Trophoblast cell (in vitro differentiated cells and primary cell): Measurements from ENCODE around the gene PKP4.

ENCODE experiments used
- DNase-seq, 2 donors: peaks; one replicate each; pipeline ENCODE4 v3.0.0-alpha.2; 2016
- H2AFZ ChIP-seq: 2 replicates; pipeline ENCODE4 v1.6.1; 2013; ENCODE audit warnings: low read length, moderate library complexity, mild to moderate bottlenecking; ENCODE audit not compliant: insufficient read depth, poor library complexity
- H2AK5ac ChIP-seq: 2 replicates; pipeline ENCODE4 v1.6.1; 2013; ENCODE audit warnings: mild to moderate bottlenecking, low read length
- H2BK120ac ChIP-seq: 2 replicates; pipeline ENCODE4 v1.6.1; 2013; ENCODE audit warnings: low read length, mild to moderate bottlenecking, moderate library complexity; ENCODE audit not compliant: insufficient read depth, poor library complexity
- H2BK12ac ChIP-seq: 2 replicates; pipeline ENCODE4 v1.6.1; 2013; ENCODE audit warnings: mild to moderate bottlenecking, low read length, moderate library complexity
- H2BK5ac ChIP-seq: 2 replicates; pipeline ENCODE4 v1.6.1; 2013; ENCODE audit warnings: low read length, low read depth, moderate library complexity, mild to moderate bottlenecking; ENCODE audit not compliant: poor library complexity
- H3K14ac ChIP-seq: 2 replicates; pipeline ENCODE4 v1.6.1; 2013; ENCODE audit warnings: mild to moderate bottlenecking, low read length
- H3K18ac ChIP-seq: 2 replicates; pipeline ENCODE4 v1.6.1; 2013; ENCODE audit warnings: mild to moderate bottlenecking, low read length
- H3K23ac ChIP-seq: 2 replicates; pipeline ENCODE4 v1.6.1; 2013; ENCODE audit warnings: low read length
- H3K27ac ChIP-seq: 2 replicates; pipeline ENCODE4 v1.5.1; 2013; ENCODE audit warnings: low read depth, mild to moderate bottlenecking, inconsistent platforms, low read length, moderate library complexity
- H3K27me3 ChIP-seq: 2 replicates; pipeline ENCODE4 v1.6.1; 2013; ENCODE audit warnings: inconsistent platforms, mild to moderate bottlenecking, low read length, moderate library complexity; ENCODE audit not compliant: insufficient read depth
- H3K36me3 ChIP-seq, 2 experiments: 1 replicate in 1 of 2; 2 replicates in 1 of 2; pipeline ENCODE4 v1.6.1; 2013; ENCODE audit warnings: low read length in 2 of 2, mild to moderate bottlenecking in 2 of 2, moderate library complexity in 1 of 2; ENCODE audit not compliant: insufficient read depth in 2 of 2, control insufficient read depth in 1 of 2
- H3K4ac ChIP-seq: 2 replicates; pipeline ENCODE4 v1.6.1; 2013; ENCODE audit warnings: low read depth, mild to moderate bottlenecking, low read length, moderate library complexity
- H3K4me1 ChIP-seq, 2 experiments: 1 replicate in 1 of 2; 2 replicates in 1 of 2; pipeline ENCODE4 v1.6.1; 2013; ENCODE audit warnings: low read length in 2 of 2, mild to moderate bottlenecking in 2 of 2, moderate library complexity in 1 of 2; ENCODE audit not compliant: insufficient read depth in 2 of 2, control insufficient read depth in 1 of 2
- H3K4me2 ChIP-seq: 2 replicates; pipeline ENCODE4 v1.6.1; 2013; ENCODE audit warnings: inconsistent platforms, mild to moderate bottlenecking, low read length, moderate library complexity
- H3K4me3 ChIP-seq: 2 replicates; pipeline ENCODE4 v1.5.1; 2013; ENCODE audit warnings: mild to moderate bottlenecking, low read depth, low read length, inconsistent platforms
- H3K79me1 ChIP-seq: one replicate; pipeline ENCODE4 v1.6.1; 2013; ENCODE audit warnings: low read length
- H3K79me2 ChIP-seq: 2 replicates; pipeline ENCODE4 v1.6.1; 2013; ENCODE audit warnings: low read length, mild to moderate bottlenecking; ENCODE audit not compliant: control insufficient read depth, insufficient read depth, poor library complexity
- H3K9ac ChIP-seq: 2 replicates; pipeline ENCODE4 v1.6.1; 2013; ENCODE audit warnings: mild to moderate bottlenecking, low read length
- H3K9me3 ChIP-seq: 2 replicates; pipeline ENCODE4 v1.6.1; 2013; ENCODE audit warnings: low read depth, mild to moderate bottlenecking, control low read depth, inconsistent platforms, low read length; ENCODE audit not compliant: insufficient read depth
- H4K12ac ChIP-seq: 2 replicates; pipeline ENCODE4 v1.6.1; 2013; ENCODE audit warnings: low read depth, mild to moderate bottlenecking, low read length, moderate library complexity
- H4K8ac ChIP-seq: 2 replicates; pipeline ENCODE4 v1.6.1; 2013; ENCODE audit warnings: low read depth, mild to moderate bottlenecking, low read length, moderate library complexity
- H4K91ac ChIP-seq: one replicate; pipeline ENCODE4 v1.6.1; 2013; ENCODE audit warnings: low read depth, mild to moderate bottlenecking, low read length, moderate library complexity
- WGBS: extraction: QIAGEN DNeasy Blood & Tissue Kit; methylation state at CpG from one replicate; pipeline ENCODE4 v1.1.7; 2013; ENCODE audit warnings: missing lambda C conversion rate; ENCODE audit not compliant: insufficient read length, insufficient coverage; ENCODE audit errors: extremely low coverage; 5-methylcytosine and 5-hydroxymethylcytosine counted together

PKP4 gene

GRCh38 chr2:158726911-158727592 lies 270.3 kb downstream of the PKP4 start:
- Histone ChIP-seq H2BK120ac (no peak overlapping the region), H3K4me3 (no peak overlapping the region), H3K4me1 (peaks cover 0 to 3% of the 10 kb centered on the region in 2 experiments), H3K79me1 (no peaks in the 10 kb centered on the region), H3K9me3 (no peaks in the 10 kb centered on the region), H3K27me3 (no peaks in the 10 kb centered on the region), H2AK5ac (no peak overlapping the region), H3K79me2 (no peaks in the 10 kb centered on the region), H2AFZ (no peak overlapping the region), H3K27ac (no peak overlapping the region), H4K91ac (no peak overlapping the region), H4K12ac (no peak overlapping the region), H3K14ac (no peak overlapping the region), H3K9ac (no peak overlapping the region), H3K4me2 (no peak overlapping the region), H2BK5ac (no peak overlapping the region), H3K4ac (no peak overlapping the region), H3K36me3 (no peaks in the 10 kb centered on the region), H2BK12ac (no peak overlapping the region), H3K18ac (no peak overlapping the region), H4K8ac (no peak overlapping the region), H3K23ac (no peak overlapping the region)
- DNase-seq, result no peak
- WGBS, result no CpG with 5 or more reads among the region's 8 CpGs

GRCh38 chr2:158728422-158728821 lies 271.7 kb downstream of the PKP4 start:
- Histone ChIP-seq H3K18ac (no peak overlapping the region), H3K27me3 (no peaks in the 10 kb centered on the region), H2BK12ac (no peak overlapping the region), H3K14ac (no peak overlapping the region), H3K79me1 (no peaks in the 10 kb centered on the region), H3K9me3 (no peaks in the 10 kb centered on the region), H3K79me2 (no peaks in the 10 kb centered on the region), H2BK5ac (no peak overlapping the region), H2AK5ac (no peak overlapping the region), H2BK120ac (no peak overlapping the region), H3K36me3 (no peaks in the 10 kb centered on the region), H3K27ac (no peak overlapping the region), H4K8ac (no peak overlapping the region), H3K9ac (no peak overlapping the region), H3K4me3 (no peak overlapping the region), H3K23ac (no peak overlapping the region), H4K12ac (no peak overlapping the region), H3K4me1 (peaks cover 0 to 3% of the 10 kb centered on the region in 2 experiments), H3K4me2 (no peak overlapping the region), H2AFZ (no peak overlapping the region), H4K91ac (no peak overlapping the region), H3K4ac (no peak overlapping the region)
- no CpG with 5 or more reads among the region's 7 CpGs for WGBS
- no peak for DNase-seq

- Histone ChIP-seq H3K9ac (no peak overlapping the region), H2BK5ac (no peak overlapping the region), H3K4me1 (no peaks in the 10 kb centered on the region), H3K79me2 (no peaks in the 10 kb centered on the region), H3K4me2 (no peak overlapping the region), H2AFZ (no peak overlapping the region), H4K8ac (no peak overlapping the region), H3K36me3 (no peaks in the 10 kb centered on the region), H4K12ac (no peak overlapping the region), H3K9me3 (no peaks in the 10 kb centered on the region), H4K91ac (no peak overlapping the region), H3K4me3 (no peak overlapping the region), H3K18ac (no peak overlapping the region), H3K23ac (no peak overlapping the region), H3K14ac (no peak overlapping the region), H2BK12ac (no peak overlapping the region), H3K4ac (no peak overlapping the region), H3K27me3 (no peaks in the 10 kb centered on the region), H2BK120ac (no peak overlapping the region), H3K27ac (no peak overlapping the region), H3K79me1 (no peaks in the 10 kb centered on the region), H2AK5ac (no peak overlapping the region)
- no peak for DNase-seq
- WGBS, result no CpG with 5 or more reads among the region's 5 CpGs
Measured at GRCh38 chr2:158729451-158729850, 272.7 kb downstream of the PKP4 start.

GRCh38 chr2:158729873-158730620 lies 273.3 kb downstream of the PKP4 start:
- Histone ChIP-seq H3K4me1 (no peaks in the 10 kb centered on the region), H3K14ac (no peak overlapping the region)

More at GRCh38 chr2:158729873-158730620, 273.3 kb downstream of the PKP4 start:
- no peak overlapping the region for H2BK5ac ChIP-seq
- no peaks in the 10 kb centered on the region for H3K27me3 ChIP-seq
- no peak overlapping the region for H4K12ac ChIP-seq
- no peak overlapping the region for H3K4me2 ChIP-seq
- H3K27ac ChIP-seq, result no peak overlapping the region
- no peak overlapping the region for H3K18ac ChIP-seq
- no peaks in the 10 kb centered on the region for H3K79me1 ChIP-seq
- no peaks in the 10 kb centered on the region for H3K36me3 ChIP-seq
- no peak overlapping the region for H3K9ac ChIP-seq
- H4K91ac ChIP-seq, result no peak overlapping the region
- H3K23ac ChIP-seq, result no peak overlapping the region
- WGBS, result no CpG with 5 or more reads among the region's 16 CpGs
- H2AK5ac ChIP-seq, result no peak overlapping the region
- H2AFZ ChIP-seq, result no peak overlapping the region
- no peak overlapping the region for H2BK120ac ChIP-seq
- H4K8ac ChIP-seq, result no peak overlapping the region
- H3K4me3 ChIP-seq, result no peak overlapping the region
- H3K9me3 ChIP-seq, result no peaks in the 10 kb centered on the region
- H2BK12ac ChIP-seq, result no peak overlapping the region
- no peak for DNase-seq
- no peaks in the 10 kb centered on the region for H3K79me2 ChIP-seq
- no peak overlapping the region for H3K4ac ChIP-seq
